Prostate gland (tissue), 2 donors: ENCODE data around the gene TNFSF12. TPM values are rescaled to one million over a fixed set of nuclear protein-coding genes. Genes with fewer than 3 reads are reported as not detected.

ENCODE experiments used
- DNase-seq: peaks from one replicate; pipeline ENCODE4 v3.0.0-alpha.2; 2019; ENCODE audit warnings: low spot score
- H3K27ac ChIP-seq, 2 donors: fragments of 200-600 bp; sonication (generic); 2 replicates each; pipeline ENCODE4 v1.5.1; 2017 to 2019
- H3K27me3 ChIP-seq: fragments of 200-600 bp; sonication (generic); replicated peaks from 2 replicates; pipeline ENCODE4 v1.5.1; 2019; ENCODE audit not compliant: insufficient read depth
- H3K36me3 ChIP-seq, 2 donors: fragments of 200-600 bp; sonication (generic); 1 replicate in 1 of 2; 2 replicates in 1 of 2; pipeline versions ENCODE4 v1.5.1 to v1.8.1; 2017 to 2019
- H3K4me1 ChIP-seq: fragments of 200-600 bp; sonication (generic); replicated peaks from 2 replicates; pipeline ENCODE4 v1.5.1; 2019
- H3K4me3 ChIP-seq, 2 donors: fragments of 200-600 bp; sonication (generic); 2 replicates each; pipeline ENCODE4 v1.5.1; 2017 to 2019
- H3K9me3 ChIP-seq: fragments of 200-600 bp; sonication (generic); 2 replicates; pipeline ENCODE4 v1.5.1; 2017
- CTCF ChIP-seq, 4 experiments: fragments of 200-600 bp in 2 of 4; fragments of 450-650 bp in 2 of 4; sonication (generic) in 2 of 4; IDR thresholded peaks; 1 replicate in 3 of 4; 2 replicates in 1 of 4; pipeline ENCODE4 v1.5.1; 2016 to 2019; ENCODE audit warnings: antibody characterized with exemption in 4 of 4, mild to moderate bottlenecking in 2 of 4, moderate library complexity in 2 of 4
- POLR2A ChIP-seq: fragments of 450-650 bp; IDR thresholded peaks from one replicate; pipeline ENCODE4 v1.6.1; 2016; ENCODE audit warnings: antibody characterized with exemption, mild to moderate bottlenecking
- POLR2AphosphoS5 ChIP-seq: sonication (generic); formaldehyde crosslinking; IDR thresholded peaks from one replicate; pipeline ENCODE4 v1.6.1; 2017; ENCODE audit warnings: antibody characterized with exemption
- WGBS: methylation state at CpG from one replicate; pipeline ENCODE4 v1.1.5; 2018; 5-methylcytosine and 5-hydroxymethylcytosine counted together
- intact Hi-C: fragments of 100-400 bp; cut with DNase I; formaldehyde crosslinking; loops from one replicate; pipeline ENCODE4 v1.14.2; 2022
- total RNA-seq, 2 donors: library from RNA; depleted of rRNA; stranded (reverse); fragments of >200 nt; gene quantifications; one replicate each; pipeline ENCODE4 v1.1.0, GENCODE V29; 2016

TNFSF12 gene
- total RNA-seq, 2 donors from 2014 or later = 29.9 to 47.9 TPM

GRCh38 chr17:7511108-7511507, 37.8 kb upstream of the TNFSF12 start:
- peaks cover 24 to 30% of the 10 kb centered on the region in 2 donors for H3K36me3 ChIP-seq
- intact Hi-C loops = no loop called here
- WGBS = 76% methylated on average over 8 of the region's 10 CpGs

GRCh38 chr17:7512105-7512504, 36.8 kb upstream of the TNFSF12 start:
- Histone ChIP-seq H3K4me1 (no peaks in the 10 kb centered on the region), H3K36me3 (peaks cover 24 to 30% of the 10 kb centered on the region in 2 donors), H3K4me3 (no peak overlapping the region), H3K27me3 (no peaks in the 10 kb centered on the region), H3K9me3 (no peaks in the 10 kb centered on the region), H3K27ac (no peak overlapping the region)
- intact Hi-C loops = no loop called here
- no peak for DNase-seq
- WGBS = 90% methylated on average over 15 of the region's 15 CpGs
- TF ChIP-seq CTCF (IDR thresholded peaks at IDR 0.05) (no peak), POLR2A (no peak), POLR2AphosphoS5 (no peak)

More at GRCh38 chr17:7511108-7511507, 37.8 kb upstream of the TNFSF12 start:
- no peaks in the 10 kb centered on the region for H3K27me3 ChIP-seq
- no peak for TF ChIP-seq POLR2AphosphoS5
- no peak for TF ChIP-seq CTCF (IDR thresholded peaks at IDR 0.05)
- no peak for TF ChIP-seq POLR2A
- no peaks in the 10 kb centered on the region for H3K4me1 ChIP-seq
- no peak overlapping the region for H3K27ac ChIP-seq
- no peaks in the 10 kb centered on the region for H3K9me3 ChIP-seq
- no peak for DNase-seq
- no peak overlapping the region for H3K4me3 ChIP-seq

GRCh38 chr17:7512824-7513540, 35.9 kb upstream of the TNFSF12 start:
- TF ChIP-seq CTCF (IDR thresholded peaks at IDR 0.05) (no peak), POLR2AphosphoS5 (no peak), POLR2A (no peak)
- Histone ChIP-seq H3K4me3 (no peak overlapping the region), H3K27ac (no peak overlapping the region), H3K27me3 (no peaks in the 10 kb centered on the region), H3K9me3 (no peaks in the 10 kb centered on the region), H3K4me1 (no peaks in the 10 kb centered on the region), H3K36me3 (peaks cover 23 to 30% of the 10 kb centered on the region in 2 donors)
- DNase-seq = no peak
- 87% methylated on average over 20 of the region's 20 CpGs for WGBS
- intact Hi-C loops = no loop called here

DNA sequence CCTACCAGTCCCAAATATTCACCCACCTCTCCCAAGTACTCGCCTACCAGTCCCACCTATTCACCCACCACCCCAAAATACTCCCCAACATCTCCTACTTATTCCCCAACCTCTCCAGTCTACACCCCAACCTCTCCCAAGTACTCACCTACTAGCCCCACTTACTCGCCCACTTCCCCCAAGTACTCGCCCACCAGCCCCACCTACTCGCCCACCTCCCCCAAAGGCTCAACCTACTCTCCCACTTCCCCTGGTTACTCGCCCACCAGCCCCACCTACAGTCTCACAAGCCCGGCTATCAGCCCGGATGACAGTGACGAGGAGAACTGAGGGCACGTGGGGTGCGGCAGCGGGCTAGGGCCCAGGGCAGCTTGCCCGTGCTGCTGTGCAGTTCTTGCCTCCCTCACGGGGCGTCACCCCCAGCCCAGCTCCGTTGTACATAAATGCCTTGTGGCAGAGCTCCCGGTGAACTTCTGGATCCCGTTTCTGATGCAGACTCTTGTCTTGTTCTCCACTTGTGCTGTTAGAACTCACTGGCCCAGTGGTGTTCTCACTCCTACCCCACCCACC, 34.9 kb upstream of the TNFSF12 start:
- no peak for TF ChIP-seq POLR2AphosphoS5
- no peak for TF ChIP-seq CTCF (IDR thresholded peaks at IDR 0.05)
- TF ChIP-seq POLR2A = no peak
- intact Hi-C loops = loop anchor here (1.0 kb wide), 1 partner anchor 47 kb away; the partner anchor contains the start of gene SENP3
- Histone ChIP-seq H3K4me3 (no peak overlapping the region), H3K36me3 (peaks cover 19 to 21% of the 10 kb centered on the region in 2 donors), H3K27ac (no peak overlapping the region), H3K27me3 (no peaks in the 10 kb centered on the region), H3K4me1 (no peaks in the 10 kb centered on the region), H3K9me3 (no peaks in the 10 kb centered on the region)
- no peak for DNase-seq
- 67% methylated on average over 17 of the region's 17 CpGs for WGBS
